B cell (primary cell): ENCODE results near the gene OXGR1. TPM values are rescaled to one million over a fixed set of nuclear protein-coding genes. Genes with fewer than 3 reads are reported as not detected.

Source experiments
- ATAC-seq: fragments of 200-7000 bp; cut with Tn5 transposase; one replicate; pipeline ENCODE4 v1.10.0; 2021; ENCODE audit warnings: low read depth, mild to moderate bottlenecking, moderate number of reproducible peaks, moderate library complexity
- CTCF ChIA-PET: fragments of 350-600 bp; sonication (Branson Sonifier 250); formaldehyde crosslinking; loops from one replicate; lab custom pipeline; 2021; ENCODE audit warnings: antibody characterized with exemption, inconsistent platforms; lab: Charles Lee
- POLR2A ChIA-PET: fragments of 350-600 bp; sonication (Branson Sonifier 250); formaldehyde crosslinking; loops from one replicate; lab custom pipeline; 2021; ENCODE audit warnings: antibody characterized with exemption; lab: Charles Lee
- DNase-seq: peaks from one replicate; pipeline ENCODE4 v3.0.0; 2013
- H2AFZ ChIP-seq: 2 replicates; pipeline ENCODE4 v1.6.1; 2012; ENCODE audit warnings: mild to moderate bottlenecking, low read depth, low read length; ENCODE audit not compliant: insufficient read depth, poor library complexity, severe bottlenecking
- H3K27ac ChIP-seq, 2 donors: 1 replicate in 1 of 2; 2 replicates in 1 of 2; pipeline ENCODE4 v1.5.1; 2012 to 2013; ENCODE audit warnings: low read length in 2 of 2, mild to moderate bottlenecking in 2 of 2, moderate library complexity in 1 of 2
- H3K27me3 ChIP-seq, 4 experiments: fragments of 200-600 bp in 1 of 4; sonication (generic) in 1 of 4; replicated peaks in 1 of 4; 1 replicate in 2 of 4; 2 replicates in 2 of 4; pipeline versions ENCODE4 v1.6.1 to v1.7.0; 2013 to 2016; ENCODE audit warnings: low read length in 3 of 4, mild to moderate bottlenecking in 2 of 4, mixed read lengths in 1 of 4, moderate library complexity in 1 of 4; ENCODE audit not compliant: insufficient read depth in 4 of 4, control insufficient read depth in 3 of 4; ENCODE audit errors: control extremely low read depth in 1 of 4
- H3K36me3 ChIP-seq, 2 experiments: replicated peaks in 1 of 2; 1 replicate in 1 of 2; 2 replicates in 1 of 2; pipeline versions ENCODE4 v1.6.1 to v1.7.1; 2013; ENCODE audit warnings: low read length in 1 of 2; ENCODE audit not compliant: insufficient read depth in 2 of 2, control insufficient read depth in 1 of 2; ENCODE audit errors: control extremely low read depth in 1 of 2, extremely low read depth in 1 of 2
- H3K4me1 ChIP-seq, 2 donors: fragments of 200-600 bp in 1 of 2; sonication (generic) in 1 of 2; 1 replicate in 1 of 2; 2 replicates in 1 of 2; pipeline versions ENCODE4 v1.5.1 to v1.6.1; 2013 to 2017; ENCODE audit warnings: low read length in 2 of 2; ENCODE audit not compliant: control insufficient read depth in 2 of 2, insufficient read depth in 2 of 2
- H3K4me2 ChIP-seq: replicated peaks from 2 replicates; pipeline ENCODE3; 2012; ENCODE audit warnings: mild to moderate bottlenecking, low read depth, low read length; ENCODE audit not compliant: poor library complexity, severe bottlenecking
- H3K4me3 ChIP-seq, 5 experiments: fragments of 200-600 bp in 1 of 5; sonication (generic) in 1 of 5; 1 replicate in 3 of 5; 2 replicates in 2 of 5; pipeline versions ENCODE4 v1.5.1 to v1.7.0; 2011 to 2016; ENCODE audit warnings: low read length in 4 of 5, mild to moderate bottlenecking in 4 of 5, low read depth in 2 of 5, control low read depth in 1 of 5, moderate library complexity in 1 of 5; ENCODE audit not compliant: insufficient read depth in 1 of 5; ENCODE audit errors: control extremely low read depth in 1 of 5, extremely low read depth in 1 of 5
- H3K79me2 ChIP-seq: fragments of 200-600 bp; sonication (generic); one replicate; pipeline ENCODE4 v1.6.0; 2016; ENCODE audit warnings: low read length; ENCODE audit not compliant: control insufficient read depth, insufficient read depth
- H3K9ac ChIP-seq: fragments of 200-600 bp; sonication (generic); 2 replicates; pipeline ENCODE4 v1.6.1; 2017; ENCODE audit warnings: mild to moderate bottlenecking, low read length, moderate library complexity
- H3K9me3 ChIP-seq, 3 donors: one replicate each; pipeline versions ENCODE4 v1.6.1 to v1.7.1; 2013; ENCODE audit warnings: low read length in 2 of 3; ENCODE audit not compliant: control insufficient read depth in 2 of 3, insufficient read depth in 1 of 3; ENCODE audit errors: control extremely low read depth in 1 of 3
- H4K20me1 ChIP-seq: 2 replicates; pipeline ENCODE4 v1.6.0; 2012; ENCODE audit warnings: mild to moderate bottlenecking, low read length; ENCODE audit not compliant: insufficient read depth, control insufficient read depth, poor library complexity, severe bottlenecking
- H3K27ac Mint-ChIP-seq: one replicate; pipeline ENCODE4 v1.8.0; 2021; ENCODE audit warnings: mixed read lengths
- H3K27me3 Mint-ChIP-seq: one replicate; pipeline ENCODE4 v1.8.0; 2021; ENCODE audit warnings: mixed read lengths
- H3K4me1 Mint-ChIP-seq: one replicate; pipeline ENCODE4 v1.8.0; 2021; ENCODE audit warnings: mixed read lengths
- H3K4me3 Mint-ChIP-seq: one replicate; pipeline ENCODE4 v1.8.0; 2021; ENCODE audit warnings: mixed read lengths
- H3K9me3 Mint-ChIP-seq: one replicate; pipeline ENCODE4 v1.8.0; 2022; ENCODE audit warnings: mixed read lengths; ENCODE audit not compliant: insufficient read depth
- EZH2 ChIP-seq: IDR thresholded peaks from 2 replicates; pipeline ENCODE4 v1.6.1; 2012; ENCODE audit warnings: borderline replicate concordance, low read depth, mild to moderate bottlenecking, moderate library complexity, low read length; ENCODE audit not compliant: insufficient read depth, poor library complexity, severe bottlenecking
- WGBS: methylation state at CpG from one replicate; pipeline ENCODE4 v1.1.5; 2013; ENCODE audit warnings: missing lambda C conversion rate; ENCODE audit not compliant: insufficient coverage; 5-methylcytosine and 5-hydroxymethylcytosine counted together
- intact Hi-C: fragments of 100-400 bp; cut with micrococcal nuclease; formaldehyde crosslinking; loops from one replicate; pipeline ENCODE4 v1.10.0; 2022
- polyA plus RNA-seq: library from polyadenylated mRNA; depleted of rRNA; stranded (reverse); fragments of >200 nt; gene quantifications from 2 replicates; pipeline ENCODE4 v1.2.3, GENCODE V29; 2012
- total RNA-seq, 2 donors: library from RNA; stranded (reverse); fragments of 120-200 nt in 1 of 2; gene quantifications; 1 replicate in 1 of 2; 2 replicates in 1 of 2; pipeline versions ENCODE4 v1.2.3 to v1.2.4, GENCODE V29; 2013 to 2022
- TF ChIP-seq, protein P1 (sequence below): fragments of 200-600 bp; IDR thresholded peaks from one replicate; pipeline ENCODE4 v1.8.0; 2022; ENCODE audit warnings: antibody characterized with exemption, mild to moderate bottlenecking

The OXGR1 gene
- total and polyA plus RNA-seq, 2 donors (not counting 1 experiment from before 2014, with no cell fraction given): not detected

DNA sequence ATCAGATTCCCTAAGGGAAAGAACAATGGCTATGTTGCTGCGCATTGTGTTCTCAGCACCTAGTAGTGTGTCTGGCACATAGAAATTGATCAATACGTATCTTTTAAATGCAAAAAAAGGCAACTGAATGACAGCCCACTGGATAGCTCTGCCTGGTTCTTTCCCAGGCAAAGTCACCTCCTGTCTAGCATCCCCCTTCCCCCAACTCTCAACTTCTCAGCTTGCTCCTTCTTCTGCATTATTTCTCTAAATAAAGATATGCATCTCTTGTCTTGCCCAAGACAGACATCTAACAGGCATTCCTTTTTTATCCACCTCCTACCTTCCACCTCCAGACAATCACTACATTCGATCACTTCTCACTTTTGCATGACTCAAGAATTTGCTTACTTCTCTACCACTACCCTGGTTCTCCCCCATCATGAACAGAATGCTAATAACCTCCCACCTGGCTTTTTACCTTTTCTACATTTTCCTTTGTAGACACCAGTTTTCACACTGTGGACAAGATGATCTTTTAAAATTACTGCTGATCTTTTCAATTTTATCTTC, 26.5 kb upstream of the OXGR1 start:
- no peaks in the 10 kb centered on the region for H3K79me2 ChIP-seq
- no peak overlapping the region for H3K4me2 ChIP-seq
- intact Hi-C loops: no loop called here
- 84% methylated on average over 3 of the region's 3 CpGs for WGBS
- H3K36me3 ChIP-seq: no peaks in the 10 kb centered on the region
- H3K9me3 ChIP-seq: peaks cover 0 to 3% (median 0%) of the 10 kb centered on the region in 3 donors
- no peak overlapping the region for H2AFZ ChIP-seq
- CTCF ChIA-PET: no interaction called here
- H3K4me1 Mint-ChIP-seq: no peaks in the 10 kb centered on the region
- POLR2A ChIA-PET: no interaction called here
- peaks cover 26% of the 10 kb centered on the region for H3K27me3 Mint-ChIP-seq
- H3K27me3 ChIP-seq: peaks cover 0 to 12% (median 2%) of the 10 kb centered on the region in 4 experiments
- DNase-seq: no peak
- no peak for ATAC-seq
- no peak for TF ChIP-seq EZH2
- TF ChIP-seq, protein P1, sequence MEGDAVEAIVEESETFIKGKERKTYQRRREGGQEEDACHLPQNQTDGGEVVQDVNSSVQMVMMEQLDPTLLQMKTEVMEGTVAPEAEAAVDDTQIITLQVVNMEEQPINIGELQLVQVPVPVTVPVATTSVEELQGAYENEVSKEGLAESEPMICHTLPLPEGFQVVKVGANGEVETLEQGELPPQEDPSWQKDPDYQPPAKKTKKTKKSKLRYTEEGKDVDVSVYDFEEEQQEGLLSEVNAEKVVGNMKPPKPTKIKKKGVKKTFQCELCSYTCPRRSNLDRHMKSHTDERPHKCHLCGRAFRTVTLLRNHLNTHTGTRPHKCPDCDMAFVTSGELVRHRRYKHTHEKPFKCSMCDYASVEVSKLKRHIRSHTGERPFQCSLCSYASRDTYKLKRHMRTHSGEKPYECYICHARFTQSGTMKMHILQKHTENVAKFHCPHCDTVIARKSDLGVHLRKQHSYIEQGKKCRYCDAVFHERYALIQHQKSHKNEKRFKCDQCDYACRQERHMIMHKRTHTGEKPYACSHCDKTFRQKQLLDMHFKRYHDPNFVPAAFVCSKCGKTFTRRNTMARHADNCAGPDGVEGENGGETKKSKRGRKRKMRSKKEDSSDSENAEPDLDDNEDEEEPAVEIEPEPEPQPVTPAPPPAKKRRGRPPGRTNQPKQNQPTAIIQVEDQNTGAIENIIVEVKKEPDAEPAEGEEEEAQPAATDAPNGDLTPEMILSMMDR: no peak
- no peak overlapping the region for H3K4me3 Mint-ChIP-seq
- H3K4me1 ChIP-seq: no peaks in the 10 kb centered on the region
- H3K27ac ChIP-seq: no peak overlapping the region
- no peaks in the 10 kb centered on the region for H3K9me3 Mint-ChIP-seq
- H3K27ac Mint-ChIP-seq: no peak overlapping the region
- H4K20me1 ChIP-seq: no peaks in the 10 kb centered on the region
- H3K9ac ChIP-seq: no peak overlapping the region
- no peak overlapping the region for H3K4me3 ChIP-seq

DNA sequence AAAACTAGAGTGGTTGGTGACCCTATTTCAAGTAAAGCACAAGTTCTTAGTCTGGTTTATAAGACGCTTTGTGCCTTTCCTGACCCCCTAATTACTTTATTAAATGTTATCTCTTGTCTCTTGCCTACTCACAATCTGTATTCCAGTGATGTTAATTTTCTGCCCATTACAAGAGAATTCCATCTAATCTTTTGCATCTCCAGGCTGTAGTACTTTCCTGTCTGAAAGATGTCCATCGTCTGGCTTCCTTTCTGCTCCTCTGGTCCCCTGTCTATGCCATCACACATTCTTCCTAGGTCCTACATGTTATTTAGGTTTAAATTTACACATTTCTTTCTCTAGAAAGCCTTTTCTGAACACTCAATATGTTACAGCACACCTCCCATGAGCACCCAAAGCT, 25.9 kb upstream of the OXGR1 start:
- Histone ChIP-seq H3K36me3 (no peaks in the 10 kb centered on the region), H2AFZ (no peak overlapping the region), H3K4me1 (no peaks in the 10 kb centered on the region), H4K20me1 (no peaks in the 10 kb centered on the region), H3K4me3 (no peak overlapping the region), H3K9ac (no peak overlapping the region), H3K9me3 (peaks cover 0 to 3% (median 0%) of the 10 kb centered on the region in 3 donors), H3K4me2 (no peak overlapping the region), H3K27me3 (peaks cover 0 to 12% (median 2%) of the 10 kb centered on the region in 4 experiments), H3K79me2 (no peaks in the 10 kb centered on the region), H3K27ac (no peak overlapping the region)
- no peak for DNase-seq
- no peak for ATAC-seq
- peaks cover 2% of the 10 kb centered on the region for H3K4me1 Mint-ChIP-seq
- peaks cover 26% of the 10 kb centered on the region for H3K27me3 Mint-ChIP-seq
- H3K4me3 Mint-ChIP-seq: no peak overlapping the region
- no peak overlapping the region for H3K27ac Mint-ChIP-seq
- TF ChIP-seq, protein P1: no peak
- no peak for TF ChIP-seq EZH2
- ChIA-PET POLR2A (no interaction called here), CTCF (no interaction called here)
- no CpG with 5 or more reads among the region's 2 CpGs for WGBS
- H3K9me3 Mint-ChIP-seq: no peaks in the 10 kb centered on the region
- intact Hi-C loops: no loop called here
